Right atrium auricular region (tissue), 2 donors: Measurements from ENCODE around the gene FNTB. TPM values are rescaled to one million over a fixed set of nuclear protein-coding genes. Genes with fewer than 3 reads are reported as not detected.
A peak's percentile ranks its signal among the peaks of the same experiment; 100 is the strongest.

Experiments used
- DNase-seq: peaks from one replicate; pipeline ENCODE4 v3.0.0-alpha.2; 2019; ENCODE audit warnings: low spot score
- H3K27ac ChIP-seq, 2 donors: fragments of 200-600 bp; sonication (generic); 1 replicate in 1 of 2; 2 replicates in 1 of 2; pipeline ENCODE4 v1.5.1; 2016 to 2019
- H3K27me3 ChIP-seq, 2 donors: fragments of 200-600 bp; sonication (generic); one replicate each; pipeline versions ENCODE4 v1.5.1 to v1.6.0; 2017 to 2019
- H3K36me3 ChIP-seq: fragments of 200-600 bp; sonication (generic); one replicate; pipeline ENCODE4 v1.5.1; 2016
- H3K4me1 ChIP-seq, 2 donors: fragments of 200-600 bp; sonication (generic); one replicate each; pipeline versions ENCODE4 v1.5.1 to v1.6.0; 2017 to 2019
- H3K4me3 ChIP-seq, 2 donors: fragments of 200-600 bp; sonication (generic); 1 replicate in 1 of 2; 2 replicates in 1 of 2; pipeline ENCODE4 v1.5.1; 2017 to 2019; ENCODE audit warnings: mild to moderate bottlenecking in 1 of 2, moderate library complexity in 1 of 2
- H3K9me3 ChIP-seq, 2 donors: fragments of 200-600 bp; sonication (generic); one replicate each; pipeline ENCODE4 v1.5.1; 2019
- CTCF ChIP-seq, 2 donors: fragments of 200-600 bp; sonication (generic); IDR thresholded peaks; one replicate each; pipeline ENCODE4 v1.5.1; 2019; ENCODE audit warnings: antibody characterized with exemption in 2 of 2
- total RNA-seq, 2 donors: library from RNA; depleted of rRNA; stranded (reverse); fragments of >200 nt; gene quantifications; one replicate each; pipeline ENCODE4 v1.1.0, GENCODE V29; 2016

FNTB gene, protein sequence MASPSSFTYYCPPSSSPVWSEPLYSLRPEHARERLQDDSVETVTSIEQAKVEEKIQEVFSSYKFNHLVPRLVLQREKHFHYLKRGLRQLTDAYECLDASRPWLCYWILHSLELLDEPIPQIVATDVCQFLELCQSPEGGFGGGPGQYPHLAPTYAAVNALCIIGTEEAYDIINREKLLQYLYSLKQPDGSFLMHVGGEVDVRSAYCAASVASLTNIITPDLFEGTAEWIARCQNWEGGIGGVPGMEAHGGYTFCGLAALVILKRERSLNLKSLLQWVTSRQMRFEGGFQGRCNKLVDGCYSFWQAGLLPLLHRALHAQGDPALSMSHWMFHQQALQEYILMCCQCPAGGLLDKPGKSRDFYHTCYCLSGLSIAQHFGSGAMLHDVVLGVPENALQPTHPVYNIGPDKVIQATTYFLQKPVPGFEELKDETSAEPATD
- total RNA-seq, result 10 to 100 TPM; 11.2 to 14.2 TPM

DNA sequence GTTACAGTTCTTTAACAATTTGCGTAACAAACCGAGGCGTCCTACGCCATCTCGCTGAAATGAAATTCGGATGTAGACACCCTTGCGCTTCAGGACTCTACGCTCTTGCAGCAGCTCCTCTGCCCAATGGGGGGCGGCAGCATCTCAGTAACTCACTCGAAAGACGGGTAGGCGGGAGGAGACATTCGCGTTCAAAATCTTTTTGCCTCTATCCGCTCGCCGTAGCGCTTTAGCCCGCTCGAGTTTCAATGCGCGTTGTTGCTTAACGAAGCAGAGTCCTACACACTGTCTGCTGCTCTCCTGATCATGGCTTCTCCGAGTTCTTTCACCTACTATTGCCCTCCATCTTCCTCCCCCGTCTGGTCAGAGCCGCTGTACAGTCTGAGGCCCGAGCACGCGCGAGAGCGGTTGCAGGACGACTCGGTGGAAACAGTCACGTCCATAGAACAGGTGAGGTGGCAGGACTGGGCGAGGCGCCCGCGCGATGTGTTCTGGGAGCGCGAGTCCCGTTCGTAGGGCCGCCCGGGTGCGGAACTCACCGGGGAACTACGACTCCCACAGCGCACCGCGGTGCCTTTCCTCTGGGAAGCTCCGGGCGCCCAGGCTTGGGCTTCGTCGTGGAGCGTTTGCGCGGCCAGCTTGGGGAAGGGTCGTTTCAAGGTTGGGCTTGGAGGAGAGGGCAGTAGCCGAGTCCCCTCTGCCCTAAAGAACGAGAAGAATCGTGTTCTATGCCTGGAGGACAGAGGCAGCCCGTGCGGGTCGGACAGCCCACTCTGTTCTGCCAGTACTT, at the start of gene FNTB:
Gene FNTB (plus strand): TSS at position 248 of the 790 bp plus-strand sequence. CDS start 59 bp downstream, at position 307.
- DNase-seq, result peak; percentile 95
- peaks cover 0 to 18% of the 10 kb centered on the region in 2 donors for H3K4me1 ChIP-seq
- no peaks in the 10 kb centered on the region for H3K27me3 ChIP-seq
- peak within 1 kb of the TSS; percentile 88 to 89 for H3K27ac ChIP-seq
- H3K9me3 ChIP-seq, result no peaks in the 10 kb centered on the region
- H3K36me3 ChIP-seq, result no peaks in the 10 kb centered on the region
- H3K4me3 ChIP-seq, result peak within 1 kb of the TSS; percentile 49 to 88
- peak; percentile 79 to 84 for TF ChIP-seq CTCF (IDR thresholded peaks at IDR 0.05)

- no peaks in the 10 kb centered on the region for H3K27me3 ChIP-seq
- H3K4me3 ChIP-seq, result no peak overlapping the region
- H3K36me3 ChIP-seq, result peaks cover 10% of the 10 kb centered on the region
- H3K9me3 ChIP-seq, result no peaks in the 10 kb centered on the region
- H3K4me1 ChIP-seq, result peaks cover 0 to 27% of the 10 kb centered on the region in 2 donors
- no peak for TF ChIP-seq CTCF (IDR thresholded peaks at IDR 0.05)
- peak overlapping the region; percentile 34 to 57 for H3K27ac ChIP-seq
- no peak for DNase-seq
These were observed 49.4 kb upstream of the FNTB start for GRCh38 chr14:64937171-64937820.

DNA sequence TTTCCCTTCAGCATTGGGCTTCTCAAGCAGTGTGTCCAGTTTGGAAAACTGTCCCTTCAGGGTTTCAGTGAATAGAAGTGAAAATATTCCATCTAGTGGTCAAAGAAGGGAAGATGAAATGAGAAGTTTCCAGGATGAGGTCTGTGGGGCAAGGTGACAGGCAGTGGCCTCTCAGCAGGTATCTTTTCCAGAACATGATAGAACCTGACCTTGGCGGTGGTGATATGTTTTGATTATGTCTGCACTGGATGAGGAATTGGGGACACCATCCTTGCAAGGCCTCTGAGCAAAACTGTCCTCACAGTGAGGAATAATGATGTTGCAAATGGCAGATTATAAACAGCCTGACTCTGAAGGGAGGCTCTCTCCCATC, 48.9 kb upstream of the FNTB start:
- no peaks in the 10 kb centered on the region for H3K9me3 ChIP-seq
- peaks cover 10% of the 10 kb centered on the region for H3K36me3 ChIP-seq
- no peak overlapping the region for H3K4me3 ChIP-seq
- H3K27me3 ChIP-seq, result no peaks in the 10 kb centered on the region
- peak overlapping the region; percentile 34 to 57 for H3K27ac ChIP-seq
- H3K4me1 ChIP-seq, result peaks cover 0 to 27% of the 10 kb centered on the region in 2 donors
- peak in 1 of 2 donors; percentile 47 for TF ChIP-seq CTCF (IDR thresholded peaks at IDR 0.05)
- no peak for DNase-seq

- DNase-seq, result no peak
- Histone ChIP-seq H3K9me3 (no peaks in the 10 kb centered on the region), H3K27me3 (no peaks in the 10 kb centered on the region), H3K27ac (no peak overlapping the region), H3K4me1 (peaks cover 0 to 25% of the 10 kb centered on the region in 2 donors), H3K4me3 (no peak overlapping the region), H3K36me3 (no peaks in the 10 kb centered on the region)
- TF ChIP-seq CTCF (IDR thresholded peaks at IDR 0.05), result no peak
These were observed 47.5 kb upstream of the FNTB start for GRCh38 chr14:64938972-64939816.

DNA sequence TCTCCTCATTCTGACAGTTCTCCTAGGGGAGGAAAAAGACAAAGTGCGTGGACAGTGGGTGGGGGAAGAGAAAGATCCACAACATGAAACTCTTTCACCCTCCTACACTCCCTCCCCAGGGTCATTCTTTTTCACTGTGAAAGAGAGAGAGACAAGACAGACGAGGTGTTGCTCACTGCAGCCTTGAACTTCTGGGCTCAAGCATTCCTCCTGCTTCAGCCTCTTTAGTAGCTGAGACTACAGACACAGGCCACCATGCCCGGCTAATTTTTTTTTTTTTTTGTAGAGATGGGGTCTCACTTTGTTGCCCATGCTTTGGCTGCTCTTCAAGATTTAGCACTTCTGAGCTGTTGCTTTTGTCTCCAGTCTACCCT, 46.9 kb upstream of the FNTB start:
- Histone ChIP-seq H3K36me3 (no peaks in the 10 kb centered on the region), H3K4me3 (no peak overlapping the region)
- no peak for DNase-seq

More for the DNA sequence above, 46.9 kb upstream of the FNTB start:
- no peaks in the 10 kb centered on the region for H3K27me3 ChIP-seq
- peaks cover 0 to 19% of the 10 kb centered on the region in 2 donors for H3K4me1 ChIP-seq
- no peak for TF ChIP-seq CTCF (IDR thresholded peaks at IDR 0.05)
- H3K27ac ChIP-seq, result no peak overlapping the region
- H3K9me3 ChIP-seq, result no peaks in the 10 kb centered on the region
